OCI-LY7 (cell line): ENCODE data around the gene RAD51B.

Experiments used
- CTCF ChIP-seq: fragments of 200-600 bp; sonication (generic); conservative IDR thresholded peaks from 2 replicates; pipeline ENCODE4 v1.5.1; 2014; ENCODE audit warnings: mild to moderate bottlenecking, antibody characterized with exemption, low read length, moderate library complexity, mixed read lengths
- EZH2phosphoT487 ChIP-seq: fragments of 200-600 bp; sonication (generic); IDR thresholded peaks from 2 replicates; pipeline ENCODE4 v1.6.1; 2018; ENCODE audit warnings: low read depth, borderline replicate concordance, mild to moderate bottlenecking, mixed run types, antibody characterized with exemption, low read length, moderate library complexity, mixed read lengths

- TF ChIP-seq CTCF = no peak
- TF ChIP-seq EZH2phosphoT487 = no peak
Measured at GRCh38 chr14:68756000-68756481, 936.5 kb downstream of the RAD51B start.
